ENCODE results near the gene HIVEP2.

Gene HIVEP2

DNA sequence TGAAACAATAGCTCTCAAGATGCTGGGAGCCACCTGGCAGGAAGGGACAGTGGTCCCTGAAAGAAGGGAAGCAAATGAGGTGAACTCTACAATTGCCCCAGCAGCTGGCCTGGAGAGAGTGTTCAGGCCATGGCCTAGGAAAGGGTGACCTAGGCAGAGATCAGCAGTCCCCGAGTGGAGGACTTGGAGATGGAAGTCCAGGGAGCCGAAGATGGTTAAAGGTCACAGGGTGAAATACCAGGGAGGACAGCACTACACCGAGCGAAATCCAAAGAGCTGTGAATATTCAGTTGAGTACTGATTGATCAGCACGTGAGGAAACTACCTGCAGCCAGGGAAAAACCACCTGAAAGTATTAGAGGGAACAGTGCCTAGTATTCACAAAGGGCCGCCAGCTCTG lies 133.1 kb downstream of the HIVEP2 start:
- no peak for TF ChIP-seq GABPA (IDR thresholded peaks at IDR 0.05; ENCODE audit: low read depth)
- no peak for TF ChIP-seq CTCF (IDR thresholded peaks at IDR 0.05; ENCODE audit: insufficient read depth, low read length)
- TF ChIP-seq REST (IDR thresholded peaks at IDR 0.05; ENCODE audit: insufficient replicate concordance, low read depth), result no peak
- no peak for TF ChIP-seq POLR2AphosphoS5 (IDR thresholded peaks at IDR 0.05; ENCODE audit: low read depth)
- no peak overlapping the region for H3K4me3 ChIP-seq (replicated peaks; ENCODE audit: insufficient read depth, low read length)
- H3K27me3 ChIP-seq (ENCODE audit: insufficient read depth, poor library complexity, severe bottlenecking), result no peaks in the 10 kb centered on the region
- no peak overlapping the region for H3K27ac ChIP-seq (replicated peaks)
- no peak for DNase-seq (ENCODE audit: low read depth in 1 of 2, low spot score in 1 of 2)

DNA sequence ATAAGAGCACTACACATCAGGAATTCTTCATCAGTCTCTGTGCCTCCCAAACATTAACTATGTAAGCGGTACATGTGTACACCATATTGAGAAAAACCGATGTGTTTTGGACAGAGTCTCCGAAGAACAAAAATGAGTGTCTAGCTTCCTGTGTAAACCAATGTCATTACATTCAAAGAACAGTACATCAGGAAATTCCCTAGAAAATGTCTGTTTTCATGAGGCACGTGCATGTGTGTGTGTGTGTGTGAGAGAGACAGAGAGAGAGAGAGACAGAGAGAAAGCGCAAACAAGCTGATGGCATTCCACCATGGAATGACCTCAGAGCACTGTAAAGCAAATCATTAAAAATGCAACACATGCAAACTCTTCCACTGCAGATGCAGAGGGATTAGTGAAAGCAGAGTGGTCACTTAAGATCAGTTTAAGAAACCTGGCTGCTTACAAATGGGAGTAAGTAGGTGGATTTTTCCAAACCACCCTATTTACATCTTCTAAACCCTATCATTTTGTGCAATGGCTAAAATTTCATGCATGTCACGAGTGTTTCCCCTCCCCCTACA lies 133.9 kb downstream of the HIVEP2 start:
- TF ChIP-seq CTCF (IDR thresholded peaks at IDR 0.05; ENCODE audit: insufficient read depth, low read length), result no peak
- TF ChIP-seq SPI1 (IDR thresholded peaks at IDR 0.05; ENCODE audit: borderline replicate concordance, low read depth), result no peak
- TF ChIP-seq POLR2AphosphoS5 (IDR thresholded peaks at IDR 0.05; ENCODE audit: low read depth), result no peak
- no peak for TF ChIP-seq REST (IDR thresholded peaks at IDR 0.05; ENCODE audit: insufficient replicate concordance, low read depth)
- TF ChIP-seq GABPA (IDR thresholded peaks at IDR 0.05; ENCODE audit: low read depth), result no peak
- H3K4me3 ChIP-seq (replicated peaks; ENCODE audit: insufficient read depth, low read length), result no peak overlapping the region
- no peak overlapping the region for H3K27ac ChIP-seq (replicated peaks)
- no peaks in the 10 kb centered on the region for H3K27me3 ChIP-seq (ENCODE audit: insufficient read depth, poor library complexity, severe bottlenecking)
- DNase-seq (ENCODE audit: low read depth in 1 of 2, low spot score in 1 of 2), result no peak

DNA sequence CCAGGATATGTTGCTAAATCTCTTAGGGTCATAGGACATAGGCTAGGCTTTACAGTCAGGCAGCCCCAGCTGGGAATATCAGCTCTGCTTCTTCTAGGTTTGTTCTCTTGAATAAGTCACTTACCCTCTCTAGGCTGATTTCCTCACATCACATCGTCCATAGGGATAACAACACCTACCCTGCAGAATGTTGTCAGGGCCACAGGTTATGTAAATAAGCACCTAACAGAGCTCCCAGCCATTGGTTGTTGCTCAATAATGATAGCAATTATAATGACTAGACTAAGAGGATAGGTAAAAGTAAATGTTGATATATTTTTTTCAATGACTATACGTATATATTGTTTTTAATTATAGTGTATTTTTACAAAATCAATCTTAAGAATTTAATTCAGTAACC lies 135.0 kb downstream of the HIVEP2 start:
- DNase-seq (ENCODE audit: low read depth in 1 of 2, low spot score in 1 of 2), result no peak
- no peak overlapping the region for H3K27ac ChIP-seq (replicated peaks)
- H3K27me3 ChIP-seq (ENCODE audit: insufficient read depth, poor library complexity, severe bottlenecking), result no peaks in the 10 kb centered on the region
- TF ChIP-seq POLR2AphosphoS5 (IDR thresholded peaks at IDR 0.05; ENCODE audit: low read depth) (no peak), CTCF (IDR thresholded peaks at IDR 0.05; ENCODE audit: insufficient read depth, low read length) (no peak), SPI1 (IDR thresholded peaks at IDR 0.05; ENCODE audit: borderline replicate concordance, low read depth) (no peak), GABPA (IDR thresholded peaks at IDR 0.05; ENCODE audit: low read depth) (no peak), REST (IDR thresholded peaks at IDR 0.05; ENCODE audit: insufficient replicate concordance, low read depth) (no peak)
- H3K4me3 ChIP-seq (replicated peaks; ENCODE audit: insufficient read depth, low read length), result no peak overlapping the region

Measured in HL-60 (cell line).